ENCODE measurements around the gene CIB2.
"Not testable (repeated sequence)": the region's sequence is repeated elsewhere in the genome, so short reads cannot be mapped to it uniquely, and the experiment has no call there.

Gene CIB2

GRCh38 chr15:78164010-78164409 is 32.8 kb upstream of the CIB2 start:
- H3K9me3 ChIP-seq (ENCODE audit: control insufficient read depth, low read depth, low read length): no peaks in the 10 kb centered on the region
- no peak overlapping the region for H3K27ac ChIP-seq (ENCODE audit: low read length)
- no peaks in the 10 kb centered on the region for H3K27me3 ChIP-seq (ENCODE audit: control insufficient read depth, insufficient read depth, low read length)
- no peaks in the 10 kb centered on the region for H3K4me1 ChIP-seq (ENCODE audit: control insufficient read depth, low read depth, low read length)
- H3K4me3 ChIP-seq (ENCODE audit: low read length): no peak overlapping the region
- H3K36me3 ChIP-seq (ENCODE audit: control insufficient read depth, low read depth, low read length): peaks cover 36% of the 10 kb centered on the region
- no peak overlapping the region for H3K9ac ChIP-seq (ENCODE audit: low read length)

- no peaks in the 10 kb centered on the region for H3K9me3 ChIP-seq (ENCODE audit: control insufficient read depth, low read depth, low read length)
- H3K36me3 ChIP-seq (ENCODE audit: control insufficient read depth, low read depth, low read length): peaks cover 26% of the 10 kb centered on the region
- no peaks in the 10 kb centered on the region for H3K27me3 ChIP-seq (ENCODE audit: control insufficient read depth, insufficient read depth, low read length)
- H3K9ac ChIP-seq (ENCODE audit: low read length): no peak overlapping the region
- H3K4me3 ChIP-seq (ENCODE audit: low read length): no peak overlapping the region
- H3K27ac ChIP-seq (ENCODE audit: low read length): no peak overlapping the region
- H3K4me1 ChIP-seq (ENCODE audit: control insufficient read depth, low read depth, low read length): peaks cover 6% of the 10 kb centered on the region
These were observed 30.8 kb upstream of the CIB2 start for GRCh38 chr15:78162038-78162437.

DNA sequence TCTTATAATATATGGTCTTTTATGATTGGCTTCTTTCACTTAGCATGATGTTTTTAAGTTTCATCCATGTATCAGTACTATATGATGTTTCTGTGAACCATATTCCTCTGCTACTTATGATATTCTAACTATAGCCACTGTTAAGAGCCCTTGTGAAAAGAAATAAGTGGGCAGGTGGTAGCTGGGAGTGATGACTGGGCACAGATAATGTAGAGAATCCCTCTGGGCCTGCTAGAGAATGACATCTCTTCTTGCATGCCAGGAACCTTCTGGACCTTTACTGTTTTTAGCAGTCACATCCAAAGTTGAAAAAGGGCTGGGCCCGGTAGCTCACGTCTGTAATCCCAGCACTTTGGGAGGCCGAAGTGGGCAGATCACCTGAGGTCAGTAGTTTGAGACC is 28.1 kb upstream of the CIB2 start:
- H3K4me3 ChIP-seq (ENCODE audit: low read length): no peak overlapping the region
- no peak overlapping the region for H3K9ac ChIP-seq (ENCODE audit: low read length)
- no peak overlapping the region for H3K27ac ChIP-seq (ENCODE audit: low read length)
- peaks cover 18% of the 10 kb centered on the region for H3K4me1 ChIP-seq (ENCODE audit: control insufficient read depth, low read depth, low read length)
- no peaks in the 10 kb centered on the region for H3K27me3 ChIP-seq (ENCODE audit: control insufficient read depth, insufficient read depth, low read length)
- H3K9me3 ChIP-seq (ENCODE audit: control insufficient read depth, low read depth, low read length): no peaks in the 10 kb centered on the region
- peaks cover 17% of the 10 kb centered on the region for H3K36me3 ChIP-seq (ENCODE audit: control insufficient read depth, low read depth, low read length)

- Histone ChIP-seq H3K9me3 (ENCODE audit: control insufficient read depth, low read depth, low read length) (no peaks in the 10 kb centered on the region), H3K36me3 (ENCODE audit: control insufficient read depth, low read depth, low read length) (peaks cover 9% of the 10 kb centered on the region), H3K27me3 (ENCODE audit: control insufficient read depth, insufficient read depth, low read length) (no peaks in the 10 kb centered on the region), H3K4me3 (ENCODE audit: low read length) (no peak overlapping the region), H3K9ac (ENCODE audit: low read length) (no peak overlapping the region), H3K4me1 (ENCODE audit: control insufficient read depth, low read depth, low read length) (peaks cover 18% of the 10 kb centered on the region), H3K27ac (ENCODE audit: low read length) (no peak overlapping the region)
These were observed 26.0 kb upstream of the CIB2 start for GRCh38 chr15:78157203-78157602.

GRCh38 chr15:78156653-78157052 is 25.4 kb upstream of the CIB2 start:
- H3K27ac ChIP-seq (ENCODE audit: low read length): no peak overlapping the region
- peaks cover 18% of the 10 kb centered on the region for H3K4me1 ChIP-seq (ENCODE audit: control insufficient read depth, low read depth, low read length)
- H3K4me3 ChIP-seq (ENCODE audit: low read length): no peak overlapping the region
- peaks cover 4% of the 10 kb centered on the region for H3K36me3 ChIP-seq (ENCODE audit: control insufficient read depth, low read depth, low read length)
- H3K27me3 ChIP-seq (ENCODE audit: control insufficient read depth, insufficient read depth, low read length): no peaks in the 10 kb centered on the region
- no peaks in the 10 kb centered on the region for H3K9me3 ChIP-seq (ENCODE audit: control insufficient read depth, low read depth, low read length)
- H3K9ac ChIP-seq (ENCODE audit: low read length): no peak overlapping the region

DNA sequence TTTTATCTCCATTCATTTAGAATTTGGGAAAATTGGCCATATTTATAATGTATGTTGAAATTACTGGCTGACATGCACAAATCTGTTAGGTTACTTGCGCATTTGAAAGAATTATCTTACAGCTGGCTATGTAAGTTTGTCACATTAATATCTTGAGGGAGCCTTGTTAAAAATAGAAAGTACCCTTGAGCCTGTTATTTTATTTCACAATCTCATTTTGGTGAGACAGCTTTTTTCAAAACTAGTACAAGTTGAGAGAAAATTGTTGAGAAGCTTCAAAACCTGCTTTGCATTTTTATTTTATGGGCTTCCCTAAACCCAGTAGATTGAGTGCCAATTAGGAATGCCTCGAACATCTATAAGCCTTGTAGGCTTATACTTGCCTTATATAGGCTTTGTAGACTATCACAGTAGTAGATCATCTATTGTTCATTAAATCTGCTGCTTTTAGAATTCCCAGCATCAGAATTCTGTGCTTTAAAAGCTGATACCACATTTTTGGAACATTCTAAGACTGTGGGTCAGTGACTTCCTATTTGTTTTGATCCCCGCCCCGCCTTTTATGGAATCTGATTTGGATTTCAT is 24.2 kb upstream of the CIB2 start:
- peaks cover 21% of the 10 kb centered on the region for H3K4me1 ChIP-seq (ENCODE audit: control insufficient read depth, low read depth, low read length)
- no peaks in the 10 kb centered on the region for H3K9me3 ChIP-seq (ENCODE audit: control insufficient read depth, low read depth, low read length)
- H3K9ac ChIP-seq (ENCODE audit: low read length): no peak overlapping the region
- no peak overlapping the region for H3K27ac ChIP-seq (ENCODE audit: low read length)
- peaks cover 4% of the 10 kb centered on the region for H3K27me3 ChIP-seq (ENCODE audit: control insufficient read depth, insufficient read depth, low read length)
- H3K4me3 ChIP-seq (ENCODE audit: low read length): no peak overlapping the region
- no peaks in the 10 kb centered on the region for H3K36me3 ChIP-seq (ENCODE audit: control insufficient read depth, low read depth, low read length)

GRCh38 chr15:78154955-78155354 is 23.7 kb upstream of the CIB2 start:
- no peak overlapping the region for H3K9ac ChIP-seq (ENCODE audit: low read length)
- H3K27ac ChIP-seq (ENCODE audit: low read length): no peak overlapping the region
- H3K4me3 ChIP-seq (ENCODE audit: low read length): no peak overlapping the region
- H3K27me3 ChIP-seq (ENCODE audit: control insufficient read depth, insufficient read depth, low read length): peaks cover 9% of the 10 kb centered on the region
- no peaks in the 10 kb centered on the region for H3K36me3 ChIP-seq (ENCODE audit: control insufficient read depth, low read depth, low read length)
- H3K4me1 ChIP-seq (ENCODE audit: control insufficient read depth, low read depth, low read length): peaks cover 23% of the 10 kb centered on the region
- H3K9me3 ChIP-seq (ENCODE audit: control insufficient read depth, low read depth, low read length): no peaks in the 10 kb centered on the region

DNA sequence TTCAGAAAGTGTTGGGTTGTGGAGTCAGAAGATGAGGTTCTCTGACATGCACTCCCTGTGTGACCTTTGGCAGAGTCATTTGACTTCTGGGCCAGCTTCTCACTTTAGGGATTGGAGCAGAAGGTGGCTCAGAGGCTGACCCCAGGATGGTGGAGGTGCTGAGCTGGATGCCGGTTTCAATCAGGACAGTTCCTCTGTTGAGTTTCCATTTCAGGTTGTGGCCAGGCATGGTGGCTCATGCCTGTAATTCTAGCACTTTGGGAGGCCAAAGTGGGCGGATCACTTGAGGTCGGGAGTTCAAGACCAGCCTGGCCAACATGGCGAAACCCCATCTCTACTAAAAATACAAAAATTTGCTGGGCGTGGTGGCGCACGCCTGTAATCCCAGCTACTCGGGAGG is 19.8 kb upstream of the CIB2 start:
- H3K36me3 ChIP-seq (ENCODE audit: control insufficient read depth, low read depth, low read length); H3K27ac ChIP-seq (ENCODE audit: low read length): not testable (repeated sequence)

GRCh38 chr15:78149805-78150751 is 18.8 kb upstream of the CIB2 start:
- Histone ChIP-seq H3K4me1 (ENCODE audit: control insufficient read depth, low read depth, low read length) (peaks cover 10% of the 10 kb centered on the region), H3K27me3 (ENCODE audit: control insufficient read depth, insufficient read depth, low read length) (peaks cover 13% of the 10 kb centered on the region), H3K9me3 (ENCODE audit: control insufficient read depth, low read depth, low read length) (no peaks in the 10 kb centered on the region), H3K27ac (ENCODE audit: low read length) (no peak overlapping the region), H3K36me3 (ENCODE audit: control insufficient read depth, low read depth, low read length) (no peaks in the 10 kb centered on the region), H3K4me3 (ENCODE audit: low read length) (peak overlapping the region; percentile 89), H3K9ac (ENCODE audit: low read length) (peak overlapping the region; percentile 61)

More for the DNA sequence above, 19.8 kb upstream of the CIB2 start:
- not testable (repeated sequence) for H3K9ac ChIP-seq (ENCODE audit: low read length); H3K9me3 ChIP-seq (ENCODE audit: control insufficient read depth, low read depth, low read length); H3K4me3 ChIP-seq (ENCODE audit: low read length)
- Histone ChIP-seq H3K4me1 (ENCODE audit: control insufficient read depth, low read depth, low read length) (peaks cover 15% of the 10 kb centered on the region), H3K27me3 (ENCODE audit: control insufficient read depth, insufficient read depth, low read length) (peaks cover 13% of the 10 kb centered on the region)

GRCh38 chr15:78149068-78149804 is 18.0 kb upstream of the CIB2 start, which contains the start of gene IDH3A:
IDH3A (plus strand) TSS chr15:78149362; CDS start chr15:78149404, 42 bp downstream.
- Histone ChIP-seq H3K27me3 (ENCODE audit: control insufficient read depth, insufficient read depth, low read length) (peaks cover 13% of the 10 kb centered on the region), H3K36me3 (ENCODE audit: control insufficient read depth, low read depth, low read length) (no peaks in the 10 kb centered on the region), H3K9me3 (ENCODE audit: control insufficient read depth, low read depth, low read length) (no peaks in the 10 kb centered on the region), H3K27ac (ENCODE audit: low read length) (no peak within 1 kb of the TSS), H3K9ac (ENCODE audit: low read length) (peak within 1 kb of the TSS; percentile 67), H3K4me3 (ENCODE audit: low read length) (peak within 1 kb of the TSS; percentile 89), H3K4me1 (ENCODE audit: control insufficient read depth, low read depth, low read length) (peaks cover 10% of the 10 kb centered on the region)

- peak overlapping the region; percentile 67 for H3K9ac ChIP-seq (ENCODE audit: low read length)
These were observed 17.3 kb upstream of the CIB2 start for GRCh38 chr15:78148392-78149067.

More at GRCh38 chr15:78148392-78149067, 17.3 kb upstream of the CIB2 start:
- Histone ChIP-seq H3K9me3 (ENCODE audit: control insufficient read depth, low read depth, low read length) (no peaks in the 10 kb centered on the region), H3K4me1 (ENCODE audit: control insufficient read depth, low read depth, low read length) (peaks cover 10% of the 10 kb centered on the region), H3K4me3 (ENCODE audit: low read length) (peak overlapping the region; percentile 89), H3K36me3 (ENCODE audit: control insufficient read depth, low read depth, low read length) (no peaks in the 10 kb centered on the region), H3K27me3 (ENCODE audit: control insufficient read depth, insufficient read depth, low read length) (peaks cover 13% of the 10 kb centered on the region), H3K27ac (ENCODE audit: low read length) (no peak overlapping the region)
